Rectal smooth muscle tissue (tissue), 1 donor: ENCODE results near the gene DENND1A.

ENCODE experiments used
- H3K27ac ChIP-seq: one replicate; pipeline ENCODE4 v1.7.0; 2013; ENCODE audit warnings: low read depth, low read length, inconsistent platforms
- H3K27me3 ChIP-seq: one replicate; pipeline ENCODE4 v1.7.0; 2013; ENCODE audit warnings: low read length; ENCODE audit not compliant: control insufficient read depth, insufficient read depth
- H3K36me3 ChIP-seq: one replicate; pipeline ENCODE4 v1.7.0; 2013; ENCODE audit warnings: low read length; ENCODE audit not compliant: control insufficient read depth, insufficient read depth
- H3K4me1 ChIP-seq: one replicate; pipeline ENCODE4 v1.7.0; 2013; ENCODE audit warnings: low read length; ENCODE audit not compliant: control insufficient read depth, insufficient read depth
- H3K4me3 ChIP-seq: one replicate; pipeline ENCODE4 v1.7.0; 2013; ENCODE audit warnings: low read length
- H3K9ac ChIP-seq: one replicate; pipeline ENCODE4 v1.7.0; 2013; ENCODE audit warnings: low read length

Gene DENND1A

DNA sequence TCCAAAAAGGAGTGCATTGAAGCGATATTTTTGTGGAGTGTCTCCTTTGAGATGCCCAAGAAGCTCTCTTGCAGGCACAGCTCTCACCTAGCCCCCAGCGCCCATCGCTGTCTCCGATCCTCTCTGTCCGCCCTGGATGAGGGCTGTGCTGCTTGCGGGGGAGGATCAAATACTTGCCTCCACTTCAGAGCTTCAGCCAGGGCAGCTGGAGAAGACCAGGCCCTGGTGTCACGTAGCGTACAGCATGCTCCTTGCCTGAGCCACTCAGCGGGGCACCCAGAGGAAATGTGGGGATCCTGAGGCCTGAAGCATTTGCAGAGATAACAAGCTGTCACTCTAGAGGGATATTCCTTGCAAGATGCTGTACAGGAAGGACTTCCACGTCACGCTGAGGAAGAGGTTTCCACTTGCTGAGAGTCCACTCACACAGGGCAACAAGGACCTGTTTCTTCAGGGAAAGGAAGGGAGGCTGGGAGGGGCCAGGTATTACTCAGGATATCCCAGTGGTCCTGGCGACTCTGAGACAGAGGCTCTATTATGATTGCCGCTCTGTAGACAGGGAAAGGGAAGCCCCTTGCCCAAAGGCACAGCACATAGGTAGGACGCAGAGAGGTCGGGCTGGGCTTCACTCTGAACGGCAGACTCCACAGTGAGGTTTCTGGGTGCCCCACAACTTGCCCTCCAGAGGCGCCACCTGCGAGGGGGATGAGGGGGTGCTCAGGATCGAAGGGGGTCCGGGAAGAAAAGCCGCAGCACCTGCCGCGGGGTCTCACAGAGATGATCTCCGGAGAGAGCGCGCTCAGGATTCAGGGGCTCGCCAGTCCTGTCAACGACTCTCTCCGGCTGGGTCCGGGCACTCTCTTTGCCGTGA, 510.0 kb downstream of the DENND1A start:
- Histone ChIP-seq H3K9ac (no peak overlapping the region), H3K4me3 (no peak overlapping the region), H3K36me3 (peaks cover 7% of the 10 kb centered on the region), H3K4me1 (no peaks in the 10 kb centered on the region), H3K27ac (no peak overlapping the region), H3K27me3 (no peaks in the 10 kb centered on the region)

DNA sequence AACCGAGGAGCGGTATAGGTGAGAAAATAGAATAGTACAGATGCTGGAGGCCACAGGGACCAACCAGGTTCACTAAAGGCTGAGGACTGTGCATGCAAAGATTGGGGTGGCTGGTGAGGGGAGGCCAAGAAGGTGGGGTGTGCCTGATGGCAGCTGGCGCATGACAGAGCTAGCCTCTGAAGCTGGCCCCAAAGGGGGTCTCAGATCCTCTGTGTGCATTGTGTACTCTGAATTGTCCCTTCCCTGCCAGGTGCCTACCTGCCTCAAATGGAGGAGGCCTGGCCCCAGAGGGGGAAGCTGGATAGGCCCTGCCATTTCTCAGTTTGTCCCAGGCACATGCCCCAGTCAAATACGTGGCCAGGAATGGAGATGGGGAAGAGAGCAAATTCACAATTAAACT, 510.8 kb downstream of the DENND1A start:
- H3K4me3 ChIP-seq: no peak overlapping the region
- H3K27ac ChIP-seq: no peak overlapping the region
- H3K27me3 ChIP-seq: no peaks in the 10 kb centered on the region
- peaks cover 4% of the 10 kb centered on the region for H3K36me3 ChIP-seq
- no peaks in the 10 kb centered on the region for H3K4me1 ChIP-seq
- H3K9ac ChIP-seq: no peak overlapping the region

DNA sequence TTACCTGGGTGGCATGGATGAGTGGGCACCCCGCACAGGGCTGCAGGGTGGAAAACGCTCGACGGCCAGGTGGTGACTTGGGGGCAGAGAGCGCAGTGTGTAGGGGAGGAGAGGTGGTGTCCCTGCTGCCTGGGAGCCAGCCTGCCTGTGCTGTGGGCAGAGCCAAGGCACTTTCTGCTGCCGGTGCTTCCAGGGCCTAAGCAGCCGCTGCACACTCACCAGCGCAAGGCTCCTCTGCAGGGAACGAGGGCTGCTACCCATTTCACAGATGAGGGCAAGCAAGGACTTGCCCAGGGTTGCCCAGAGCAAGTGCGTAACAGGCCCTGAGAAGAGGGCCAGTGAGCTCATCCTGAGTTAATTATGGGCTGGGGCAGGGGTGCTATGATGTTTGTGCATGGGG, 511.4 kb downstream of the DENND1A start:
- Histone ChIP-seq H3K4me1 (no peaks in the 10 kb centered on the region), H3K27me3 (no peaks in the 10 kb centered on the region), H3K36me3 (peaks cover 4% of the 10 kb centered on the region), H3K9ac (no peak overlapping the region), H3K4me3 (no peak overlapping the region), H3K27ac (no peak overlapping the region)

DNA sequence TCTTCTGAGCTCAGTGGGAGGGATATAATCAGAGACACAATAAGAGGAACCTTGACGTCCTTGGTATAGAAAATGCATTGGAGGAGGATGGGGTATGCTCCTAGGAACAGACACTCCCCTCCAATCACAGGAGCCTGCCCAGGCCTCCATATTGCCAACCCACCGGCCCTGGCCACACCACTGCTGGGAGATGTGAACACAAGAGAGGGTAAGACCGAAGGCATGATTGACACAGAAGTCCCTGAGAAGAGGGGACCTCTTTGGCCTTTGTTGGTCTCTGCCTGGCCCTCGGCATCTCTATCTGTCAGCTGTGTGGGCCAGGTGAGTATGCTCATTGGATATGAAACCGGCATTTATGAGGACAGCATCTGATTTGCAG, 511.9 kb downstream of the DENND1A start:
- no peak overlapping the region for H3K4me3 ChIP-seq

DNA sequence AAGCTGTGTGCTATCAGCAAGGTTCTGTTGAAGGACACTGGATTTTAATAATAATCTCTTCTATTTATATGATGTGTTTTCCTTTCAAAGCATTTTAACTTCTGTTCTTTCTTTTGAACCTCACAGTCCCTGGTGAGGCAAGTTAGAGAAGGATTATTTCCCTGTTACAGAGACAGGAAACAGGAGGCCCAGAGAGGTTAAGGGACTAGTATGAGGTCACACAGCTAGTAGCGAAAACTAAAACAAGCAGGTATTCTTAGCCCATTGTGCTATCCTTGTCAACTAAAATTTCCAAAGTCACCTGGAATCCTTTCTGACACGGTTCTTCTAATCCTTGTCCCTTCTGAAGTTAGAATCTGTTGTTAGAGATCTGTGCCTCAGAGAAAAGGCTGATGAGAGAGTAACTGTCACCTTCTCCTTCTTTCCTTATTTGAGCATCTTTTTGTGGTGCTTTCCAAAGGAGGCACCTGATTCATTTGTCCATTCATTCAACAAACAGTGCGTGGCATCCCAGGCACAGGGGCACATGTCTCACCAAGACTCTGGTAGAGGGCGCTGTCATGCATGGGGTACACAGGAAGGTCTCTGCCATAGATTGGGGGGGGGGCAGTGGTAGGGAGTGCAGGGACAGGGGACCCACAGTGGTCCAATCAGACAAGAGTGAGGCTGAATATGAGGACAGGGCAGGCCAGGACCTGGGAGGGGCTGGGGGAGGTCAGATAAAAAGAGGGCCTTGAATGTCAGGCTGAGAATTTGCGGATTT, 512.5 kb downstream of the DENND1A start:
- H3K27me3 ChIP-seq: no peaks in the 10 kb centered on the region

More for the DNA sequence above, 511.9 kb downstream of the DENND1A start:
- Histone ChIP-seq H3K27me3 (no peaks in the 10 kb centered on the region), H3K4me1 (no peaks in the 10 kb centered on the region), H3K36me3 (peaks cover 2% of the 10 kb centered on the region), H3K9ac (no peak overlapping the region), H3K27ac (no peak overlapping the region)

DNA sequence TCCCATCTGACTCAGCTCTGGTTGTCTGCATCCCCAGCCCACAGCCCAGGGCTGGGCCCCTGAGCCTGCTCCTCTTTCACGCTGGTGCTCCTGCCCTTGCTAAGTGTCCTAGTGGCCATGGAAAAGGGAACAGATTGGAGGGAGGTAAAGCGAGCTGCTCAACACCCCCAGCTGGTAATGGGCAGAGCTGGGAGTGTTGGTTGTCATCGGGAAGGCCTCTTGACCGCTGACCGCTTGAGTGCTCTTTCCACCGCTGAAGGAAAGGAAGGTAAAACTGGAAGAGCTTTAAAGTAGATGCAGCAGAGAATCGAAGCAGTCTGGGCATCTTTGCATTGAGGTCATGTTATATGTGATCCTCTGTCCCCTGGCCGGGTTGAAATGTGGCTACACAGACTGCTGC, 513.8 kb downstream of the DENND1A start:
- H3K27ac ChIP-seq: no peak overlapping the region
- H3K4me1 ChIP-seq: no peaks in the 10 kb centered on the region
- H3K9ac ChIP-seq: no peak overlapping the region
- H3K27me3 ChIP-seq: no peaks in the 10 kb centered on the region
- H3K36me3 ChIP-seq: peaks cover 2% of the 10 kb centered on the region
- no peak overlapping the region for H3K4me3 ChIP-seq

More for the DNA sequence above, 512.5 kb downstream of the DENND1A start:
- Histone ChIP-seq H3K4me3 (no peak overlapping the region), H3K36me3 (peaks cover 2% of the 10 kb centered on the region), H3K9ac (no peak overlapping the region), H3K4me1 (no peaks in the 10 kb centered on the region), H3K27ac (no peak overlapping the region)

DNA sequence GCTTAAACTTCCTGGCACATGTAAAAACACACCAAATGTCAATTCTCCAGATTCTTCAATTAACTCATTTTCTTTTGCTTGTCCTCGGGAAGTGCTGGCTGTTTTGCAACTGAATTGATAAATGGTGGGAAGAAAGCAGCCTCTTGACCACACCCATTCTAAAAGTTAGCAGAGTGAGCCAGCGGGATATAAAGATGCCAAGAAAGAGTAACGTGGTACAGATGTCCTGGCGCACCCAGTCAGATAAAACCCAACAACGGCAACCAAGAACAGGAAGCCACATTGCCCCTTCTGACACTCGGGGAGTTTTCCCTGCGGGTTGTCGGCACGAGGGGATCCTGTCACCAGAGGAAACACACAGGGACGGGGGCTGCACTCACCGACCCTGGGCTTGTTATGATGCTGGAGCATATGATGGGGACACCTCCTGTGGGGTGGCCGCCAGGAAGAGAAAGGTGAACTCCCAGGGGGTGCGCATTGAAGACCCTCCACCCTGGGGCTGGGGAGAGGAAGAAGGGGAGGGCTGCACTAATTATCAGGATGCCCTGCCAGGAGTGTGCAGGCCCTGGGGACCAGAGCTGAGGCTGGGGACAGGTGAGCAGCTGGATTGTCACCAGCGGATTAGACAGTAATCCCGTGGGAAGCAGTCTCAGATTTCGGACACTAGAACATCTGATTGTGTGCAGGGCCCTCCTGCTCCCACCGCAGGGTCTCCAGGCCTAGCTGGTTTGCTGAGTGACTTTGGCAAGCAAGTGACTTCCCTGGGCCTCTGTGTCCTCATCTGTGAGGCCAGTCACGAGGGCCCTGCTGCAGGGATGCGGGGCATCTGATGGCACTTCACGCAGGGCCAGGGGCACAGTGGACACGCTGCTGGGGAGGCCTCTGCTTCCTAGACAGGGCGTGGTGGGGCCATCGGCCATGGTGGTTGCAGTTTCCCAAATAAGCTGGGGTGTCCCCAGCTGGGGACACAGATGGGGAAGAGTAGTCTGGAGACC, 514.7 kb downstream of the DENND1A start:
- Histone ChIP-seq H3K4me1 (no peaks in the 10 kb centered on the region), H3K9ac (no peak overlapping the region), H3K27me3 (no peaks in the 10 kb centered on the region), H3K4me3 (no peak overlapping the region), H3K36me3 (peaks cover 2% of the 10 kb centered on the region), H3K27ac (no peak overlapping the region)

DNA sequence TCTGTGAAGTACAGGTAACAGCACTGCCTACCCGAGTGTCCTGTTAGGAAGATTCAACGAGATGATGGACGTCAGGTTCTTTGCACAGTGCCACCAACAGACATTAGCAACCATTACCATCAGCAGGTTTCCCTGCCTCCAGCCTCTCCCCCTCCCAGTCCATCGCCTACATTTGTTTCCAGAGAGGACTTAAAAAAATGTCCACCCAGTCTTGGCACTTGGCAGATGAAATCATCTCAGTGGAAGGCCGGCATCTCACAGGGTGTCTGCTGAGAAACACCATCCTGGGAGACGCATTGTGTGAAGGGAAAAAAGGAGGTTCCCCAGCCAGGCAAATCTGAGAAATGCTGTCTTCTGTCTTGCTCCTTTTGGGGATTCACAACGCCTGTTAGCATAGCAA, 515.7 kb downstream of the DENND1A start:
- Histone ChIP-seq H3K27me3 (no peaks in the 10 kb centered on the region), H3K9ac (no peak overlapping the region), H3K27ac (no peak overlapping the region), H3K36me3 (peaks cover 2% of the 10 kb centered on the region), H3K4me1 (no peaks in the 10 kb centered on the region), H3K4me3 (no peak overlapping the region)

DNA sequence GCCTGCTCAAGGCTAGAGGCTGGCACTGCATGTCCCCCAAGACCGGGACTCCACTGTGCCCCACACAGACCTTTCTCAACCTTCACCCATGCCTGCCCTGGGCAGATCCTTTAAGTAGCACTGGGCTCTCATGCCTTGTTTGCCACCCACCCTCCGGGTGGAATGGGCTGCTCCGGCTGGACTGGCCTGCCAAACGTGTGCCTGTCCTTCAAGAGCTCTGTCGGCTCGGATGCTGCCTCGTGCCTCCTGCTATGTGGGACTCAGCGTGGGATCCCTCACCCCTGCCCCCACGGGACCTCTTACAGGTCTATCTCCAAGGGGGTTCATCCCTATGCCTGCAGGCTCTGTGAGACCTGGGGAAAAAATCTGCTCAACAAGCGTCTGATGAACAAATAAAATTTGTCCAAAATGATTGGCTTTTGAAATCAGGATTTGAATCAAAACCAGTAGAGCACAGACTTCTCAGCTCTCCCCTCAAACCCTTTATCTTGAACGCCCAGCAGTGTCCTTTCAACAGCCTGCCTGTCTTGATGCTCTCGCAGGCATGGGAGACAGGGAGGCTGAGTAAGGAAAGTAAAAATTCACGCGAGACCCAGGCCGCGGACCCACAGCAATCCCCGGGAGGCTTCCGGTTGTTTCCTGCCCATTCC, 517.6 kb downstream of the DENND1A start:
- Histone ChIP-seq H3K27me3 (no peaks in the 10 kb centered on the region), H3K27ac (no peak overlapping the region), H3K4me3 (no peak overlapping the region), H3K4me1 (no peaks in the 10 kb centered on the region), H3K9ac (no peak overlapping the region), H3K36me3 (no peaks in the 10 kb centered on the region)

DNA sequence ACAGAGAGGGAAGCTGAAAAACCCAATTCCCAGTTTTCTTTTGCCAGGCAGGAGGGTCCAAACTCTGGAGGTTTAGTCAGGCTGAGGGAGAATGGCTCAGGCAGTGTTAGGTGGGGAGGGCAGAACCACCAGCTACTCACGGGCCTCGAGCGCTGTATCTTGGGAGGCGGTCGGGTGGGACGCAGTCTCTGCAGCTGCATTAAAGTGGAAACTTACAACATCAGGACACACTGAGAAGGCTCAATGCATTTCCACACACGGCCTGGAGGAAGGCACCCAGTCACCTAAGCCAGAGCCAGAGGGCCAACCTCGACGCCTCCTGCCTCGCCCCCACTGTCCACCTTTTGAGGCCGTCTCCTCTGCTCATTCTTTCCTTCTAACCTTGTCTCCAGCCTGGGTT, 518.3 kb downstream of the DENND1A start:
- no peaks in the 10 kb centered on the region for H3K27me3 ChIP-seq
- no peak overlapping the region for H3K4me3 ChIP-seq
- H3K27ac ChIP-seq: no peak overlapping the region
- no peaks in the 10 kb centered on the region for H3K36me3 ChIP-seq
- no peaks in the 10 kb centered on the region for H3K4me1 ChIP-seq
- no peak overlapping the region for H3K9ac ChIP-seq

DNA sequence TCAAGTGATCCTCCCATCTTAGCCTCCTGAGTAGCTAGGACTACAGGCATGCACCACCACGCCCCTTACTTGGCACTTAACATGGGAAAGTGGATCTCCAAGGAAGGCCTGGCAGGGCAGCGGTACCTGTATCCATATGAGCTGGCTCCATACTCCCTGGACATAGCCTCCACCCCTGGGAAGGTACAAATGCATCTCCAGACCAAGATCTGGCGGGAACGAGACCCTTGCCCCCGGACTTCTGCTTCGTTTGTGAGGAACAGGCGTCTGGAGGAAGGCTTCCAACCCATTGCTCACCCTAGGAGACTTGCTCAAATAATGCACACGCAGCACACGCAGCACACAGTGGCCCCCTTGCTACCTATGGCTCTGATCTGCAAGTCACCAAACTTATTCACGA, 518.7 kb downstream of the DENND1A start:
- Histone ChIP-seq H3K4me1 (no peaks in the 10 kb centered on the region), H3K36me3 (no peaks in the 10 kb centered on the region), H3K27me3 (no peaks in the 10 kb centered on the region), H3K9ac (no peak overlapping the region), H3K27ac (no peak overlapping the region), H3K4me3 (no peak overlapping the region)
